Motor neuron (in vitro differentiated cells): ENCODE data around the gene SLC38A8. TPM values are rescaled to one million over a fixed set of nuclear protein-coding genes. Genes with fewer than 3 reads are reported as not detected.
A peak's percentile ranks its signal among the peaks of the same experiment; 100 is the strongest.

Experiments
- ATAC-seq, 8 experiments: fragments of 200-7000 bp; cut with Tn5 transposase; replicated peaks in 6 of 8; 2 replicates each; pipeline ENCODE4 v1.8.0; 2021; ENCODE audit warnings: mild to moderate bottlenecking in 8 of 8, moderate library complexity in 8 of 8
- H3K27ac ChIP-seq, 2 donors: fragments of 250-450 bp; sonication (Bioruptor Pico); 2 replicates each; pipeline ENCODE4 v1.9.0; 2021; ENCODE audit warnings: antibody characterized with exemption in 2 of 2, mild to moderate bottlenecking in 2 of 2, moderate library complexity in 1 of 2
- H3K4me1 ChIP-seq, 2 donors: fragments of 250-450 bp; sonication (Bioruptor Pico); replicated peaks in 1 of 2; 2 replicates each; pipeline ENCODE4 v1.6.1; 2021; ENCODE audit warnings: antibody characterized with exemption in 2 of 2, mild to moderate bottlenecking in 2 of 2, moderate library complexity in 1 of 2
- H3K4me3 ChIP-seq, 5 donors: fragments of 250-450 bp; sonication (Bioruptor Pico); 2 replicates each; pipeline ENCODE4 v1.9.0; 2021; ENCODE audit warnings: antibody characterized with exemption in 5 of 5, mild to moderate bottlenecking in 5 of 5, moderate library complexity in 4 of 5
- WGBS, 10 experiments: fragments of 450-650 bp; shearing (Covaris generic); methylation state at CpG; one replicate each; pipeline ENCODE4 v1.0.0; 2022; 5-methylcytosine and 5-hydroxymethylcytosine counted together
- in situ Hi-C, 9 experiments: fragments of 400-800 bp; cut with MboI; loops; one replicate each; pipeline ENCODE4 v1.15.0; 2021; ENCODE audit warnings: low sequenced_read_pairs in 9 of 9, low pct_unique_long_range_greater_than_20kb in 2 of 9; ENCODE audit not compliant: unreplicated experiment in 9 of 9
- total RNA-seq, 8 experiments: library from RNA; unstranded; fragments of 300-600 nt; gene quantifications; 2 replicates each; pipeline versions ENCODE4 v1.2.3 to v1.2.4, GENCODE V29; 2022

Gene SLC38A8
- total RNA-seq, 8 experiments from 2014 or later = 0.27 to 1.9 (median 1.5) TPM; not detected in 4

GRCh38 chr16:84055801-84056634 lies 13.4 kb upstream of the SLC38A8 start:
- H3K4me3 ChIP-seq = no peak overlapping the region
- no peaks in the 10 kb centered on the region for H3K4me1 ChIP-seq
- ATAC-seq = peak in 1 of 8 experiments; percentile 43
- H3K27ac ChIP-seq = no peak overlapping the region
- in situ Hi-C loops = loop anchor here in 3 of 9 experiments (25.0 kb wide), 1 partner anchor 94 kb away; the partner anchor contains the start of genes NECAB2 (in 3 of the 3) and OSGIN1 (in 3 of the 3)
- 90 to 100% (median 93%) methylated on average over 3 to 15 of the region's 19 CpGs; no CpG with 5 or more reads in 1 of the 10 experiments for WGBS, 10 experiments

GRCh38 chr16:84055366-84055765 lies 12.8 kb upstream of the SLC38A8 start:
- in situ Hi-C loops = loop anchor here in 3 of 9 experiments (25.0 kb wide), 1 partner anchor 93 kb away; the partner anchor contains the start of genes NECAB2 (in 3 of the 3) and OSGIN1 (in 3 of the 3)
- Histone ChIP-seq H3K4me3 (no peak overlapping the region), H3K4me1 (no peaks in the 10 kb centered on the region), H3K27ac (no peak overlapping the region)
- WGBS, 10 experiments = 50 to 100% (median 71%) methylated on average over 1 to 4 of the region's 5 CpGs; no CpG with 5 or more reads in 3 of the 10 experiments
- peak in 6 of 8 experiments; percentile 6 to 19 (median 11) for ATAC-seq

- WGBS, 10 experiments = 40 to 100% (median 73%) methylated on average over 1 to 4 of the region's 13 CpGs; no CpG with 5 or more reads in 6 of the 10 experiments
- Histone ChIP-seq H3K27ac (no peak overlapping the region), H3K4me3 (no peak overlapping the region), H3K4me1 (no peaks in the 10 kb centered on the region)
- in situ Hi-C loops = loop anchor here in 3 of 9 experiments (25.0 kb wide), 1 partner anchor 93 kb away; the partner anchor contains the start of genes NECAB2 (in 3 of the 3) and OSGIN1 (in 3 of the 3)
- ATAC-seq = peak in 6 of 8 experiments; percentile 22 to 83 (median 59)
Observed at GRCh38 chr16:84054916-84055315, 12.3 kb upstream of the SLC38A8 start.

- no peak overlapping the region for H3K27ac ChIP-seq
- WGBS, 10 experiments = 80 to 100% (median 93%) methylated on average over 1 to 7 of the region's 16 CpGs; no CpG with 5 or more reads in 2 of the 10 experiments
- no peak for ATAC-seq
- no peak overlapping the region for H3K4me3 ChIP-seq
- no peaks in the 10 kb centered on the region for H3K4me1 ChIP-seq
- in situ Hi-C loops = loop anchor here in 3 of 9 experiments (25.0 kb wide), 1 partner anchor 92 kb away; the partner anchor contains the start of genes NECAB2 (in 3 of the 3) and OSGIN1 (in 3 of the 3)
Observed at GRCh38 chr16:84054271-84054670, 11.7 kb upstream of the SLC38A8 start.

- no peak overlapping the region for H3K4me3 ChIP-seq
- peaks cover 0 to 4% of the 10 kb centered on the region in 2 donors for H3K4me1 ChIP-seq
- 79 to 100% (median 92%) methylated on average over 1 to 12 of the region's 13 CpGs; no CpG with 5 or more reads in 2 of the 10 experiments for WGBS, 10 experiments
- no peak for ATAC-seq
- no peak overlapping the region for H3K27ac ChIP-seq
- in situ Hi-C loops = loop anchor here in 3 of 9 experiments (25.0 kb wide), 1 partner anchor 91 kb away; the partner anchor contains the start of genes NECAB2 (in 3 of the 3) and OSGIN1 (in 3 of the 3)
Observed at GRCh38 chr16:84053237-84053636, 10.6 kb upstream of the SLC38A8 start.

GRCh38 chr16:84052071-84052622 lies 9.6 kb upstream of the SLC38A8 start:
- in situ Hi-C loops = loop anchor here in 3 of 9 experiments (25.0 kb wide), 1 partner anchor 90 kb away; the partner anchor contains the start of genes NECAB2 (in 3 of the 3) and OSGIN1 (in 3 of the 3)

GRCh38 chr16:84050316-84050715 lies 7.7 kb upstream of the SLC38A8 start:
- H3K4me1 ChIP-seq = peaks cover 3 to 13% of the 10 kb centered on the region in 2 donors
- no peak overlapping the region for H3K27ac ChIP-seq
- ATAC-seq = no peak
- WGBS, 10 experiments = 93 to 100% (median 98%) methylated on average over 1 to 7 of the region's 9 CpGs; no CpG with 5 or more reads in 5 of the 10 experiments
- in situ Hi-C loops = loop anchor here in 3 of 9 experiments (25.0 kb wide), 1 partner anchor 88 kb away; the partner anchor contains the start of genes NECAB2 (in 3 of the 3) and OSGIN1 (in 3 of the 3)
- H3K4me3 ChIP-seq = no peak overlapping the region

More at GRCh38 chr16:84052071-84052622, 9.6 kb upstream of the SLC38A8 start:
- Histone ChIP-seq H3K4me1 (peaks cover 0 to 12% of the 10 kb centered on the region in 2 donors), H3K4me3 (no peak overlapping the region), H3K27ac (no peak overlapping the region)
- 75 to 100% (median 91%) methylated on average over 1 to 26 of the region's 27 CpGs; no CpG with 5 or more reads in 3 of the 10 experiments for WGBS, 10 experiments
- no peak for ATAC-seq

GRCh38 chr16:84049403-84050060 lies 6.9 kb upstream of the SLC38A8 start:
- WGBS, 10 experiments = 60 to 100% (median 100%) methylated on average over 1 to 6 of the region's 13 CpGs; no CpG with 5 or more reads in 5 of the 10 experiments
- Histone ChIP-seq H3K4me3 (no peak overlapping the region), H3K27ac (no peak overlapping the region), H3K4me1 (peaks cover 6 to 17% of the 10 kb centered on the region in 2 donors)
- in situ Hi-C loops = loop anchor here in 3 of 9 experiments (25.0 kb wide), 1 partner anchor 87 kb away; the partner anchor contains the start of genes NECAB2 (in 3 of the 3) and OSGIN1 (in 3 of the 3)
- no peak for ATAC-seq

- no peak overlapping the region for H3K4me3 ChIP-seq
- no peak overlapping the region for H3K27ac ChIP-seq
- WGBS, 10 experiments = 80 to 100% (median 93%) methylated on average over 2 to 4 of the region's 13 CpGs; no CpG with 5 or more reads in 4 of the 10 experiments
- H3K4me1 ChIP-seq = peaks cover 10 to 23% of the 10 kb centered on the region in 2 donors
- in situ Hi-C loops = no loop called here
- no peak for ATAC-seq
Observed at GRCh38 chr16:84048871-84049270, 6.3 kb upstream of the SLC38A8 start.

- Histone ChIP-seq H3K4me3 (no peak overlapping the region), H3K4me1 (peaks cover 15 to 29% of the 10 kb centered on the region in 2 donors), H3K27ac (no peak overlapping the region)
- peak in 4 of 8 experiments; percentile 17 to 63 (median 22) for ATAC-seq
- in situ Hi-C loops = no loop called here
- 33 to 100% (median 54%) methylated on average over 1 to 5 of the region's 7 CpGs; no CpG with 5 or more reads in 3 of the 10 experiments for WGBS, 10 experiments
Observed at GRCh38 chr16:84048270-84048669, 5.7 kb upstream of the SLC38A8 start.

GRCh38 chr16:84047626-84048025 lies 5.0 kb upstream of the SLC38A8 start:
- Histone ChIP-seq H3K4me1 (peaks cover 18 to 33% of the 10 kb centered on the region in 2 donors), H3K4me3 (no peak overlapping the region), H3K27ac (no peak overlapping the region)
- in situ Hi-C loops = no loop called here
- no peak for ATAC-seq
- 83 to 100% methylated on average over 1 to 3 of the region's 6 CpGs; no CpG with 5 or more reads in 8 of the 10 experiments for WGBS, 10 experiments

- in situ Hi-C loops = no loop called here
- 71 to 100% (median 86%) methylated on average over 1 to 4 of the region's 6 CpGs; no CpG with 5 or more reads in 4 of the 10 experiments for WGBS, 10 experiments
- H3K4me1 ChIP-seq = peaks cover 18 to 33% of the 10 kb centered on the region in 2 donors
- ATAC-seq = no peak
- H3K4me3 ChIP-seq = no peak overlapping the region
- H3K27ac ChIP-seq = no peak overlapping the region
Observed at GRCh38 chr16:84047206-84047605, 4.6 kb upstream of the SLC38A8 start.
